HG02759 (cell line): ENCODE data around the gene CLEC3B.

Experiments
- ATAC-seq: cut with Tn5 transposase; IDR thresholded peaks from one replicate; pipeline ENCODE4 v1.9.1; 2021; ENCODE audit warnings: mild to moderate bottlenecking, moderate library complexity; ENCODE audit not compliant: unreplicated experiment

Gene CLEC3B

DNA sequence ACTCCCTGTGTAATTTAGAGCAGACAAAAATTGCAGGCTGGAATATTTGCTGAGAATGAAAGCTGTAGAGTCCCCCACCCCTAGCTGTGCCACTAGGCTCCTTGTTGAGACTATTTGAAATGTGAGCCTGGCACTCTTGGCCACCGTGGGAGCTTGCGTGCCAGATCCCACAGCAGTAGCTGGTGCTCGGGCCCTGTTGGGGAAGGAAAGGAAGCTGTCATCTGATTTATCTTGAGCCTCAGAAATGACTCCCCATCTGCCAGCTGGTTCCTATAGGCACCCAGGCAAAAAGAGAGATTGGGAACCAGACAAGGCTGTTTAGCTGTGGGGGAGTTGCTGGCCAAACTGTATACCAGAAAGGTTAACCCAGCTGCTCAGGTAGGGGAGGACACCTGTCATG lies 23.4 kb upstream of the CLEC3B start:
- no peak for ATAC-seq

- no peak for ATAC-seq
Measured at GRCh38 chr3:45003406-45003805, 22.7 kb upstream of the CLEC3B start.

DNA sequence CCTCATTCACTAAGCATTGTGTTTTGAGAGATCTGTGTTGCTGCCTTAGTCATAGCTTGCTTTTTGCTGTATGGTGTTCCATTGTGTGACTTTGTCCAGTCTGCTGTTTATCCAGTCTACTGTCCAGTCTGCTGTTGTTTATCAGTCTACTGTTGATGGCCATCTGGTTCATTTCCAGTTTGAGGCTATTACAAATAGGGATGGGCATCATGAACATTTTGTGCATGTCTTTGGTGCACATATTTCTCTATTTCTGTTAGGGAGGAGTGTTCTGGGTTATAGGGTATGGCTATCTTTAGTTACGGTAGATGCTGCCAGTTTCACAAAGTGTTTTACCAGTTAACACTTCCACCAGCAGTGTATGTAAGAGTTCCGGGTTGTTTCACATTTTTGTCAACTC lies 22.2 kb upstream of the CLEC3B start:
- no peak for ATAC-seq

DNA sequence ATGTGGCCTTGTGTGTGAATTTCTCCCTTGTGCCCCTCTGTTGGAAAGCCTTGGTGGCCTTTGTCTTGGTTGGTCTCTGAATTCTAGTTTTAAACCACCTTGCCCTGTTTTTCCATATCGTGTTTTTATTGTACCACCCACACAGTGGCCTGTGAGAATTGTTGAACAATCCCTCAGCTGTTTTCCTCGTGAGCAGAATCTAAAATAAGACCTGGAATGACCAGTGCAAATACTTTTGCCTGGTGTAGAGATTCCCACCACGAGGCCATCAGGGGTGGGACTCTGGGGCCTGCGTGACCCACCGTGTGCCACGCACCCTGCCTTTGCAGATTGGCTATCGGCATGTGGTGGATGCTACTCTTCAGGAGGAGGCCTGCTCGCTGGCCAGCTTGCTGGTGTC lies 19.0 kb upstream of the CLEC3B start:
- ATAC-seq = no peak

DNA sequence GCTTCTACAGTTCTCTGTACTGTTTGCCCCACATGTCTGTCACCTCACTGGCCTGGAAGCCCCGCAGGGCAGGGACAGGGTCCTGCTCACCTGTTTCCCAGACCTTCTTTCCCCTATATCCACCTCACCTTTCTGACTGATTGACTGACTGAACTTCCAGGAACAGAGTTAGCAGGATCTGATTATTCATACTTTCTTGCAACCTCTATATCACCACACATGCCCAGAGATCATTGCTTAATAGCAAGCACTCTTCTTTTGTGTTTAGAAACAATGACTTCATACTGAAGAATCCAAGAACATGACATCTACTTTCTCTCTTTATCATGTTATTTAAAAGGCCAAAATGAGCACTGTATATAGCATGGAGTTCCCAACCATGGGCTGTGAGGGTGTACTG lies 18.0 kb upstream of the CLEC3B start:
- ATAC-seq = no peak

- no peak for ATAC-seq
Measured at GRCh38 chr3:45009868-45010267, 16.2 kb upstream of the CLEC3B start.

- no peak for ATAC-seq
Measured at GRCh38 chr3:45010811-45011333, 15.2 kb upstream of the CLEC3B start.

GRCh38 chr3:45011756-45012508 lies 14.2 kb upstream of the CLEC3B start:
- peak; percentile 48 for ATAC-seq

DNA sequence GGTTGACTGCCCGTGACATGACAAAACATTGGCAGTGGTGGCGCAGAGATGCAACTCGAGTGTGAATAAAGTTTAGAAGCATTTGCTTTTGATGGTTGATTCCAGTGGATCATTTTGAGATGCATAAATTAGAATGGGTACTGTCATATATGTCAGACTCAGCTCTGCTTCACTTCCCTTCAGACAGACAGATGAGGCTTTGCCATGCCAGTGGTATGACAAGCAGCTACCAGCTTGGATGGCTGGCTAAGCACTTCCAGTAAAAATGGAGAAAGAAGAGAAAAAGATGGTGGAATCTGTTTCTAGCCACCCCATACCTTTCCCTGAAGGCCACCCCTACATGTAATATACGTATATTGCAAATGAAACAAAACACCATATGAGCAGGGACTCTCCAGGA lies 13.5 kb upstream of the CLEC3B start:
- no peak for ATAC-seq

DNA sequence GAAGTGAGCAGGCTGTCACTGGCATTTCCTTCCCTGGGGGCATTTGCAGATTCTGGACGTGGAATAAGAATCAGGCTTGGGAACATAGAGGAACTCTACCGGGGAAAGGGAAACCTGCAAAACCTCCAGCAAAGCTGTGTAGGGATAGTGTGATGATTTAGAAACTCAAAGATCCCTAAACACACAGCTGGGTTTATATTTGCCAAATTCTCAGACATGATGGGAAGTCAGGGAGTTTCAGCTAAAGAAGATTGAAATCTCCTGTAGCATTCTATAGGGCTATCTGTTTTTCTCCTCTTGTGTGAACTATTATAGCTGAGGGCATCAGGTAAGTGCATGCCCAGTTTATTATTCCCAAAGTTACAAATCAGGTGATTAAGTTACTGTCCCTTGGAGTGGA lies 9.2 kb upstream of the CLEC3B start:
- no peak for ATAC-seq

GRCh38 chr3:45017821-45018220 lies 8.3 kb upstream of the CLEC3B start:
- ATAC-seq = no peak

DNA sequence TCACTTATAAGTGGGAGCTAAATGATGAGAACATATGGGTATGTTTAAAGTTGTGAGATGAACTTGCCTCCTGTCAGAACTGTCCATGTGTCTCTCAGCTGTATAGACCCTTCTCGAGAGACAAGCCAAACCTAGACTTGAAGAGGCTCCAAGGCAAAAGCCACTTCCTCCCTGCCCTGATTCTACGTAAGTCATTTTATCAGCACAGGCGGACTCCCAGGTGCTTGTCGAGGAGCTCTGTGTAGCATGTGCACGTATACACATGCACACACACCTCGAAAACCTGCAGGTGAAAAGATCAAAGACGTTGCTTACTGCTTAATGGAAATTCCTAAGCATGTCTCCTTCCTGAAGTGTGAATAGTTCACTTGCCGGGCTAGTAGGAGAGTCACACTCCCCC lies 5.6 kb upstream of the CLEC3B start:
- no peak for ATAC-seq

GRCh38 chr3:45021524-45022297 lies 4.4 kb upstream of the CLEC3B start:
- ATAC-seq = no peak

- ATAC-seq = no peak
Measured at GRCh38 chr3:45023675-45024074, 2.4 kb upstream of the CLEC3B start.

DNA sequence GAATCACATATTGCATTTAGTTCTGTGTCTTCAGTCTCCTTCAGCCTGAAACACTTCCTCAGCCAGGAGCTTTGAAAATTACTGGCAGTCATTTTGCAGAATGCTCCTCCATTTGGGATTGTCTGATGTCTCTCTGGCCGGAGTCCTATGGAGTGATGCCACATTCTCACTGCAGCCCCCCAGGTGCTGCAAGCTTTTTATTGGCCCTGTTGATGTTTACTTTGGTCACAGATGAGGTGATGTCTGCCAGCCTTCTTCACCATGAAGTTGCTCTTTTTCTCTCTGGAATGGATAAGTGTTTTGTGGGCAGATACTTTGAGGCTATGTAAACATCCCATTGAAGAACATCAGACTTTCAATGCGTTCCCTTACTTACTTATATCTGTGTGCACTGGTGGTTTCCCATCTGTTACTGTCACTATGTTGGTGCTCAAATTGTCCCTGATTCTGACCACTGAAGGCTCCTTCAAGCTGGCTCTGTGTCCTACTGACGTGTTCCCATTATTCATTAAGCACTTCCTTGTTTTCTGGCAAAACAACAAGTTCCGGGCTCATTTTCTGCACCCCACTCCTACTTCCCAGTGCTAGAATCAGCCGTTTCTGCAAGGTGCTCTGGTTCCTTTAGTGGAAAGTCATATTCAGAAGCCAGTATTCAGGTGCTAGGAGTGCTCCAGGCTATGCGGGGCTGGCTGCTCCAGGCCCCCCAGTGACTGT lies 1.4 kb upstream of the CLEC3B start:
- no peak for ATAC-seq

- no peak for ATAC-seq
Measured at GRCh38 chr3:45026957-45027356, 854 bp downstream of the CLEC3B start.

DNA sequence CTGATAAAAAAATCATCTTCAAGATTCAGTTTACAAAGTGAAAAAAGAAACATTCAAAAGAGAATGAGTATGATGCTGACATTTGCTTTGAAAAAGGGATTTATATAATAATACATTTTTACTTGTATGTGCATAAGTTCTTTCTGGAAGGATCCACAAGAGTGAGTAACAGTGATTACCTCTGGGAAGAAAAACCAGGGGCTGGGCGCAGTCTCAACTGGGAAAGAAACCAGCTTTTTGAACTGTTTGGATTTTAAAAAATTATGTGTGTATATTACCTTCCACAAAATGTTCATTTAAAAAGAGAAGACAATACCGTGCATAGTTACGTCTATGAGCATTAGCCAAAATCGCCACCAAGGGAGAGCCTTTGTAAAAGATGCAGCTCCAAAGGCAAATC lies 1.3 kb downstream of the CLEC3B start:
- ATAC-seq = no peak

- no peak for ATAC-seq
Measured at GRCh38 chr3:45029216-45029615, 3.1 kb downstream of the CLEC3B start.

GRCh38 chr3:45029661-45030060 lies 3.6 kb downstream of the CLEC3B start:
- ATAC-seq = no peak

GRCh38 chr3:45031531-45031930 lies 5.4 kb downstream of the CLEC3B start:
- no peak for ATAC-seq

- ATAC-seq = no peak
Measured at GRCh38 chr3:45032113-45032512, 6.0 kb downstream of the CLEC3B start.

DNA sequence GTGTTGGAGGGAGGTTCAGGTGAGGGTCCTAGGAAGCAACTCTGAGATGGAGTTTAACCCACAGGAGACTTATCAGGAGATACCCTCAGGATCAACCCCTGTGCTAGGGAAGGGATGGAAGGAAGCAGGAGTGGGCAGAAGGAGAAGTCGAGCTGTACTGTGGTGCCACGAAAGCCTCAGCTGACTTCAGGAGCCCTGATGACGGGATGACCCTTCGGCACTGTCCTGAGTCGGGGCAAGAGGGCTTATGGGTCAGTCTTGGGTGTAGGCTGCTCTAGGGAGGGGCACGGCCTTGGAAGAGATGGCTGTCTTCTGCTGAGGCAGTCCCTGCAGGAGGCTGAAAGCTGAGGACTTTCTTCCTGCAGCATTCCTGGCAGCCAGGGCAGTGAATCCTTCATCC lies 7.7 kb downstream of the CLEC3B start:
- no peak for ATAC-seq
